T-helper 9 cell (primary cell): ENCODE measurements around the gene C16orf78.

Experiments
- DNase-seq: peaks from one replicate; pipeline ENCODE4 v3.0.0-alpha.2; 2020
- total RNA-seq, 2 donors: gene quantifications; one replicate each; lab custom pipeline; 2026; lab: John Stamatoyannopoulos, UW

Gene C16orf78, protein sequence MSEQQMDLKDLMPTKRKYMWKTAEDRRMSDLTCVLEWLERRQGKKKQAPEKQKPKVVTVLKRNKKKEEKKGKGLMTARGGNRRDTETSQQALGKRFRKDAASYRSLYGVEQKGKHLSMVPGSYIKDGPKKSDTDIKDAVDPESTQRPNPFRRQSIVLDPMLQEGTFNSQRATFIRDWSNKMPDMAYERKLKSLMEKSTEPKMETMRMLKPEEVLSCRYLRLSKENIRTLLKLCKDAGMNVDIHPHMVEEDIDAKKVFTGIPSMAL
- total RNA-seq = 0 reads per million in 2 donors

DNA sequence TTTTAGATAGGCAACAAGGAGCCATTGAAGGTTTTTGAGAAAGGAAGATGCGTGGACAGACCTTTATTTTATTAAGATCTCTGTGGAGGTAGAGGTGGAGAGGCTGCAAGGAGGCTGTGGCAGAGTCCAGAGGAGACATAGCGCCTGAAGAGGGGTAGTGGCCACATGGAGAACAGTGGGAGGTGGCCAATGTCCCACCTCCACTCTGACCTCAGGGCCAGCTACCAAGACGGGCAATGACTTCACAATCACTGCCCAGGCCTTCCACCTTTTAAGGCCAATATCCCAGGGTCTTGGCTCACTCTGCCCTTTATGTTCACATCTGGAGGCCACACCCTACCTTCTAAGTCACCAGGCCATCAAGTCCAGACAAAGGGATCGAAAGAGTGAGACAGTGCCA lies at the start of gene C16orf78:
Gene C16orf78 (plus strand): TSS at position 301 of the 400 bp plus-strand sequence. CDS start 136 bp downstream, outside the sequence.
- DNase-seq = no peak

DNA sequence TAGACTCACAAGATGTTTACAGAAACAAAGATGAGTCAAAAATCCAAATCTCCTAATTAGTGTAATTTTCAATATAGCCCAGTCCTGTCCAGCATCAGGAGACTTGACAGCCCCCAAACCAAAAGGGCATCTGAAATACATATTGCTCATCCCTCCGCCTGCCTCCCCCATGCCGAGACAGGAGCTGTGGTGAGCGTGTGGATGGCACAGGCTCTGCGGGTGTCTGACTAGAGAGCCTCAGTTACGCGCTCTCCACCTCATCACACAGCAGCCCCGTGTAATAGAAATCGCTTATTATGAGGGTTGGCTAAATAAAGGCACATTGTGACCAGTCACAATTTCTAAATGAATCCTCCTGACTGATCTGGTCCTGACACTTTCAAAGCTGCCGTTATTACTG lies 48.9 kb upstream of the C16orf78 start:
- no peak for DNase-seq

DNA sequence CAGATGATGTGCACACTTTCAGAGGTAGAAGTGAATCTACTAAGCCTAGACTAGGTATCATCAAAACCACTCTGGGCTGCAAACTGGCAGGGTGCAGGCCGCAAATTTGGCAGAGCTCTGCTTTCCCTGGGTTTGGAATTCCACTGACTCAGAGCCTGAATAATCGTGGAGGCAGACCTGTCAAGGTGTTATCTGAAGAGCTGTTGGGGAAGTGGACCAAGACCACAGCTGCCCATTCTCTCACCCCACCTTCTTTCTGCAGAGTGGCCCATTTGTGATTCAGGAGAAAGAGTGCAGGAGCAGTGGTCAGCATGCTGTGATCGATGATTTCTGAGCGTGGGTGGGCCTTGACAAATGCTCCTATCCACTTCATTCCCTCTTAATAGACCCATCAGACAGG lies 46.1 kb upstream of the C16orf78 start:
- no peak for DNase-seq

DNA sequence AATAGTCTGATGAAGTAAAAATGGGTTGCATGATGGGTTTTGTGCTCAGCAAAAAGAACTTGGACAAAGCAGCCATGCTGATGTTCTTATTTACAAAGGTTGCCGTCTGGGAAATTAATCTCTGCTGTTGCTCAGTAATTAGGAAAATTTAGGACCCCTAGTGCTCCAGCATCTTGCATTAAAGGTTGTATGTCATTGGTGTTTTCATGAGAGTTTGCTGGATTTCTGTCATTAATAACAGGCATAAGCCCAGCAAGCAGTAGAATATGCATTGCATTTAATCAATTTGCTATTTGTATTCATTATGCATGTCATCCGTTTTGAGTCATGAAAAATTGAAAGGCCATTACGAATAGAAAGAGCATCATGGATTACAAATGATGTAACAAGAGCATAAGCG lies 45.3 kb upstream of the C16orf78 start:
- DNase-seq = no peak

DNA sequence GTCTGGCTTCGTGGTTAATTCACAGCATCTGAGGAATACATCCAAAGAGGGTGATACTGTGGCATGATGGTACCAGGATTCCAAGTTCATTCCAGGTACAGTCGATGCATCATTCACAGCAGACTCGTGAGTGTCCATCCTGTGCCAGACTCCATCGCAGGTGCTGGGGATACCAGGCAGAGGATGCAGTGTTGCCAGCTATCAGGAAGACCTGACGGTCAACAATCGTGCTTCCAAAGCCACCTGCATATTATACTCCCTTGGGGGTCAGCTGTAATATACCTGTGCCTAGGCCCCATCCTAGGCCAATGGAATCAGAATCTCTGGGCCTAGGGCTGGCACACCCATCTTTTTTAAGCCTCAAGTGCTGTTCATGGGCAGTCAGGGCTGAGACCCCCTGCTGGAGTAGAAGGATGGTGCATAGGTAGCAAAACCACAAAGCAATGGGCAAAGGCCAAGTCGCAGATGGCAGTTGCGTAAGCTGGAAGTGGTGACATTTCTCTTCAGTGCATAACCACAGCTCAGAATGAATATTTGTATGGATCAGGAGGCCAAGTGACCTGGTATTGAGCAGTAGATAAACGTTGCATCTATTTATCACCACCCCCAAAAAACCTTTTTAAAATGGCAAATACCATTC lies 42.9 kb upstream of the C16orf78 start:
- no peak for DNase-seq

DNA sequence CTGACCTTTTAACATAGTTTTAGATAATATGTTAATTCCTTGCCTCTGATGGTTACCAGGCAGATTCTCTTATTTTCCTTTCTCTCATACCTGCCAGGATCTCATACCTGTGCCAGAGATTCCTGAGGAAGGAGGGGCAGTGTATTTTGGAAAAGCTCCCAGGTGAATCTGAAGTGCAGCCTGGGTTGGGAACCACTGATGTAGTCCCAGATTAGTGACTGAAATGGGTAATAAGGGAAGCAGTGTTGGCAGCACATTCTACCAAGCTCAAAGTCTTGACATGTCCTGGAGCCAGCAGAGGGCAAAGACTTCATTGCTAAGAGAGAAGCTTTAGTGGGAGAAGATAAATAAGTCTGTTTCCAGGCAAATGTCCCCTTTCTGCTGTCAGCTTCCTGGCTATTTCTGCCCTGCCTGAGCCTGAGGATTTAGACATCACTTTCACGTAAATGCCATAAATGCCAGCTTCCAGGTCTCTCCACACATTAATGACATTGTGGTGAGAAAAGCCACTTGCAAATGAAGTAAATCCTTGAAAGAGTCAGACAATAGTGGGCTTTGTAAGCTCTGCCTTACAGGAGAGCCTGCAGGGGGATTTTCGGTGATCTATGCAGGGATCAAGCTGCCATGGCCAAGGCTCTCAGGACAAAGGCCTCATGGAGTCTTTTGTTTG lies 40.9 kb upstream of the C16orf78 start:
- no peak for DNase-seq

DNA sequence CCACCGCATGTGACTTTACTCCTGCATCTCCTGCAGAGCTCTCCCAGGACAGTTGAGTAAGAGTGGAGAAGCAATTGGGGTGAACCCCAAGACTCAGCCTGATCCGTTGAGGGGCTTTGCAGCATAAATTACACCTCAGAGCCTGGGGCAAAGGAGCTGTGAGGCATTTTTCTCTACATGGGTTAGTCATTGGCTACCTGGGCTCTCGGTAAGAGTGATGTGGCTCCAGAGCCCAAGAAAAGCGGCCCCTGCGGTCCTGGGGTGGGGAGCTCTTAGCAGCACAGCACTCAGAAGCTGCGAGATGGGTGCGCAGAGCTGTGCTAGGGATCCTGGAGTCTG lies 40.4 kb upstream of the C16orf78 start:
- DNase-seq = no peak

DNA sequence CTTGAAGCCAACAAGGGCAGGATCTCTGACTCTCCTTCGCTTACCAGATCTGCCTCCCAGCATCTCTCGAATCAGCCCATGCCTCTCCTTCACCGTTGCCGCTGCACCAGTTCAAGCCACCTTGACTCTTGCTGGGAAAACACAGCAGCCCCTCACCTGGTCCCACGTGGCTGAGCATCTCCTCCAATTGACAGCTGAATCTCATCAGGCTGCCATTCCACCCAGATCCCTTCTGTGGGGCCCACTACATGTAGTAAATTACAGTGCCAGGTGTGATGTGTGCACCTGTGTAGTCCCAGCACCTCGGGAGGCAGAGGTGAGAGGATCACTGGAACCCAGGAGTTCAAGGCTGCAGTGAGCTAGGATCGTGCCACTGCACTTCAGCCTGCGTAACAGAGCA lies 37.8 kb upstream of the C16orf78 start:
- no peak for DNase-seq

DNA sequence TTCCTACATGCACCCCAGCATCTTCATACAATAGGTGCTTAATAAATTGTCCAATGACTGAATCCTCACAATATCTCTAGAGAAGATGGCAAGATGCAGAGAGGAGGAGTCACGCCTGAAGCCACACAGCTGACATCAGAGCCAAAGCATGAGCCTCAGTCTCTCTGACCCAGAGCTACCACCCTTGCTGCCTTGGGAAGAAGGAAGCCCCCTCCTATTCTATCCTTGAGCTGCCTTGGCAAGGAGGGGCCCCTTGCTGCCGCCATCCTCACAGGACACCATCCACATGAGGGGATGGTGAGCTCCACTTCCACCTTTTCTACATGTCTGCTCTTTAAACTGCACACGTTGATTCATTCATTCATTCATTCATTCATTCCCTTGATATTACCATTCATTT lies 37.0 kb upstream of the C16orf78 start:
- DNase-seq = no peak

DNA sequence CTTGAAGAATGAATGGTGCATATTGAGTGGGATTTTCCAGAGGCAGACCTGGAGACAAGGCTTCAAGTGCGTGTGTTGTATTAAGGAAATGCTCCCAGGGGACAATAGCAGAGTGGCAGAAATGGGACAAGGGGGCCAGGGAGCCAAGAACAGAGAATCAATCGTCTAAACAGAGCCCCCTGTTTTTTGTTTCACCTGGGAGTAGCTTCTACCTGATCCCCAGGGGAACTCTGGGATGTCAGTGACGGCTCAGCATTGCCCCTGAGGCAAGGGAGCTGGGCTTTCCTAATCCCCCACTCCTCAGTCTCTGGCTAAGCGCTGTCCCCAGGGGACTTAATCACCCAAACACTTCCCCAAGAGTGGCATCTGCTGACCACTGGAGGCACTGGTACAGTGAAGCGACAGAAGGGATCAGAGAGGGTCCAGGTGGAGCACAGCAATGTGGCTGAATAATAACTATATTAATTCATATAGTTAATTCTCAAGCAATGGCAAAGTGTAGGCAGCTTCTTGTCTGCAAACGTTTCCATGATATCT lies 35.7 kb upstream of the C16orf78 start:
- DNase-seq = no peak

DNA sequence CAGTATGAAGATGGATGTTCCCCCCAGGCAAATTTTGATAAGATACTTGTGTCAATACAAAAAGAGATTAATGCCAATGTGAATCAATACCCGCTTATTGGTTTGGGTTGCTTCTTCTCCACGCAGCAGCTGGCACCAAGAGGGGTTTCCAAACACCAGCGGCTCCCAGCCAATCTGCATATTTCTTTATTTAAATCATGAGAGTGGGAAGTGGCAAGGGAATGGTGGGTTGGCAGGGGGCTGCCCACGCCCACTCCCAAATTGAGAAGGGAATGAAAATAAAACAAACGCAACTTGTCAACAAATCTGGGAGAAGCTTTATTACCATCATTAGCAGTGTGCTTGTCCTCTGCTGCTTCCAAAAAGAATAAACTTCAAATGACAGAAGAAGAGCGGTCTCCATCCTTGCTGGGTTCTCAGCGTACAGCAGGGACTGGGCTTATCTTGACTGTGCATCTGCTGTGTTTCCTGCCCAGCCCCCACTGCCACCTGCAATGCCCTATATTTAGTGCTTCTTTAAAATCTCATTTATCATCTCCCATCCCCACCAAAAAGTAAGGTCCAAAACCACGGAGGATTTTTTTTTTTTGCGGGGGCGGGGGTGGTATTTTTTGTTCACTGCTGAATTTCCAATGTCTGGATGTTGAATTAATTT lies 34.9 kb upstream of the C16orf78 start:
- DNase-seq = no peak

DNA sequence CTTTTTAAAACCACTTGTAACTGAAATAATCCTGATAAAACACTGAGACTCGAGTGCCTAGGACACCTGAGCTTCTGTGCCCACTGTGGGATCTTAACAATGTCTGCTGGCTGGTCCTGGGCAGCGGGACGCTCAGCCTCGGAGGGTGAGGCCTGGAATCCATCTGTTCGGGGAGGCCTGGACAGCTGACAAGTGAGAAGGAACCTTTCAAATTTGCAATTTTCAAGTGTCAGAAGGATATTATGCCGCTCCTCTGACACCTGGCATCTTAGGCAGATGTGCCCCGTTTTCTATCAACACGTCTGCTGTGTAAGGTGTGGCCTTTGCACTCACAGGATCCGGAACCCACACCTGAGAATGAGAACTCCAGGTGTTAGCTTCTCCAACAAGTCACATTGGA lies 33.1 kb upstream of the C16orf78 start:
- no peak for DNase-seq

DNA sequence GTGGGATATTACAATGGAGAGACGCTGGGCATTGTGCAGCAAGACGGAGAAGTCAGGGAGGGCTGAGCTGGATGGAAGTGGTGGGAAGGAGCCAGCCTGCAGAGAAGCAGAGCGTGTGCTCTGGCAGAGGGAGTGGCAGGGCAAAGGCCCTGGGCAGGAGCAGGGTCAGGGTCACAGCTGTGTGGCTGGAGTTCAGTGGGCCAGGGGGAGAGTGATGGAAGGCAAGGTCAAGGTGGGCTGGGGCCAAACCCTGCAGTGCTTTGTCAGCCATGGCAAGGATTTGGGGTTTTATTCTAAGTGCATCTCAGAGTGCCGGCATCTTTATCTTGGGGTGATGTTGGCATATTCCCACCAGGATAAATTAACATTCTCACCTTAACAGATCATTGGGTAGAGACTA lies 31.9 kb upstream of the C16orf78 start:
- no peak for DNase-seq

DNA sequence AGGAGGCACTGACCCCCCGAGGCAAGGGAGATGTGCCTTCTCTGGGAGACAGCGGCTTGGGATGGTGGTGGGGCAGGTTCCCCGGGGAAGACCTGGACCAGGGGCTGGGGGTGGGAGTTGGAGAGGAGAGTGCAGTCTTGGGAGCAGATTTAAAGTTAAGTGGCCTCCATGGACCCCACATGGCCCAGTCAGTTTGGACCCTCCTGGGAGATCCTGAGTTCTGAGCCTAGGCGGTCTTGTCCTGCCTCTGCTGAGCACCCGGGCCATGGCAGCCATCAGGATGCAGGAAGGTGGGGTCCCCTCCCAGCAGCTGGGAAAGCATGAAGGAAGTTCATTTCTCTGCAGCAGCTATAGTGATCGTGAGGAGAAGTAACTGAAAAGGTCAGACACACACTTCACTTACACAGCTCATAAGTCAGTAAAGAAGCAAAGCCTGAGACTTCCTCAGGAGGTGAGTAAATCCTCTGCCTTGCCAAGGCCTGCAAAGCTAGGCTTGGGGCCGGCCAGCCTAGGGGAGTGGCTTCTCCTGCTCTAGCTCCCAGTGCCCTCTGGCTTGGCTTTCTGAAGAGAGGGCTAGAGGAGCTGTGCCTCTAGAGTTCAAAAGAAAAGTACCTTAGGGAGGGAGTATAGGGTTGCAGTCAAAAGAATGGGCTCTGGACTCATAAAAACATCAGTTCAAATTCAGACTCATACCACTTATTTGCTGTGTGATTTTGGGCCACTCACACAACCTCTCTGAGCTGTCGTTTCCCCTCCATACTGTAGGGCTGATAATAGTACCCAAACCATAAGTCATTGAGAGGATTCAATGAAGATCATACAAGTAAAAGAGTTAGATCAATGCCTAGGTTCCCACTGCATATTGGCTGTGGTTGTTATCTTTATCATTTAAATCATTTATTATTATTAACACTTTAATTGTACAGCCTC lies 31.0 kb upstream of the C16orf78 start:
- DNase-seq = no peak

DNA sequence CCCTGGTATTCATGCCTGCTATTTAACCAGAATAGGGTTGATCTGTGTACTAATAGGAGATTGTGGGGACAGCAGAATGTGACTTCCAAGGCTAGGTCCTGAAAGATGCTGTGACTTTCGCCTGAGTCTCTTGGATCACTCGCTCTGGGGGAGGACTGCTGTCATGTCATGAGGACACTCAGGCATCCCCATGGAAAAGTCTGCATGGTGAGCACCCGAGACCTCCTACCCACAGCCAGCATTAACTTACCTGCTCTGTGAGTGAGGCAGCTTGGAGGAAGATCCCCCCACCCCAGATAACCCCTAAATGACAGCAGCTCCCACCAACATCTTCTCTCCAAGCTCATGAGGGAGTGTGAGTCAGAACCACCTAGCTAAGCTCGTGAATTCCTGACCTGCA lies 30.3 kb upstream of the C16orf78 start:
- no peak for DNase-seq

DNA sequence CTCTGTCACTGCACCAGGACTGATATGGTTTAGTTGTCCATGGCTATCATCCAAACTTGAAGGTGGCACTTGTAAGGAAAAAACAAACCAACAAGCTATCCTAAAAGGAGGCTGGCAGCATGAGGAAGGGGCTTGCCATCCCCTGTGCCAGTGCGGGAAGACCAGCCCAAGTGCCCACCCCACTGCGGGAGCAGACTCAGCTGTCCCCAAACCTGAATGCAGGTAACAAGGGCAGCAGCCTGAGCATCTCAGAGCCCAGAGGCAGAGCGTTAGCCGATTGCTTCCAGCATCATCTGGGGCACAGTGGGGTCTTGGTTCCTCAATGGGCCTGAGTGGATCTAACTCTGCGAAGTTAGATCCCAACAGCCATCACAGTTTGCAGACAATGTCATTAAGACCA lies 29.2 kb upstream of the C16orf78 start:
- no peak for DNase-seq

DNA sequence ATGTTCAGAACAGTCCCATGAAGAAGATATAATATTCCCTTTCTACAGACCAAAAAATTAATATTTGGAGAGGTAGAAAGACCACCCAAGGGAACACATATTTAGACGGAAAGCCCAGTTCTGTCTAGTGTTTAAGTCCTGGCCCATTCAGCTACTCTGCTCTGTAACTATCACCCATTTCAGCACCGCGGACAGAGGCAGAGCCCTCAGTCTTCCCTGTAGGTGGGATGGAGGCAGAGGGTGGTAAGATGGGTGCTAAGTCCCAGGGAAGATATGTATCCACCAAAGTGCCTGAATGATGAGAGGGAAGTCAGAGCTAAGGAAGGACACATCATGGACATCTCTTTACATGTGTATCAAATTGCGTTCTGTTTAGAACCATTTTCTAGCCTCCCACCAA lies 27.8 kb upstream of the C16orf78 start:
- DNase-seq = no peak

DNA sequence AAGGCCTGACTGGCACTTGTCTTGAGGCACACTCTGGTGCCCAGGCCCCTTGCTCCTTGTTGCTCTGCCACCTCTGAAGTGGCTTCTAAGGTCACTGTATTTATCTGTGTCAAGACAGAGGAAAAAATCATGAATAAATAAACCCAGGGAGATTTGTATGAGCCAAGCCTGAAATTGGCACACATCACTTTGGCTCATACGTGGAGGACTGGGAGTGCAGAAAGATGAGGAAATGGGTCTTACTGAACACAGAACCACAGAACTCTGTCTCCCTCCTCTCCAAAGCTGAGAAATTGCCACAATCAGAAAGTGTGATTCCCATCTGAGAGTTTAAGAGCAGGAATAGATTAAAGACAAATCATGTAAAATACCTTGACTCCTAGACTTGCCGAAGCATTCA lies 27.1 kb upstream of the C16orf78 start:
- DNase-seq = no peak

DNA sequence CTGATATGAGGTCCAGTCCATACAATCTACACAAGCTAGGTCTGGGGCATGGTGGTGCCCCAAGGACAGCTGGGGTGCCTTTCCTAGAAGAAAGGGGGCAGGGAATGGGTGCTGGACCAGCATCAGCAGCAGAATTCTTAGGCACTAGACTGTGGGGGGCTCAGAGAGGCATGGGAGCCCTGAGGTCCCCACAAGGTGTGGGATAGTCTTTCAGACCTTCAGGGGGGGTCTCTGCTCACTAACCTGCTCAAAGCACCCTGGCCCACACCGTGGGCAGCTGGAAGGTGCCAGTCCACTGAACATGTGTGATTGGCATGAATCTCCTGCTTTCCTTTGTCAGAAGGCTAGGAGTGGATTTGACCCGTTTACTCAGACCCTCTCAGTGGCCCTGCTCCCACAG lies 26.1 kb upstream of the C16orf78 start:
- no peak for DNase-seq

DNA sequence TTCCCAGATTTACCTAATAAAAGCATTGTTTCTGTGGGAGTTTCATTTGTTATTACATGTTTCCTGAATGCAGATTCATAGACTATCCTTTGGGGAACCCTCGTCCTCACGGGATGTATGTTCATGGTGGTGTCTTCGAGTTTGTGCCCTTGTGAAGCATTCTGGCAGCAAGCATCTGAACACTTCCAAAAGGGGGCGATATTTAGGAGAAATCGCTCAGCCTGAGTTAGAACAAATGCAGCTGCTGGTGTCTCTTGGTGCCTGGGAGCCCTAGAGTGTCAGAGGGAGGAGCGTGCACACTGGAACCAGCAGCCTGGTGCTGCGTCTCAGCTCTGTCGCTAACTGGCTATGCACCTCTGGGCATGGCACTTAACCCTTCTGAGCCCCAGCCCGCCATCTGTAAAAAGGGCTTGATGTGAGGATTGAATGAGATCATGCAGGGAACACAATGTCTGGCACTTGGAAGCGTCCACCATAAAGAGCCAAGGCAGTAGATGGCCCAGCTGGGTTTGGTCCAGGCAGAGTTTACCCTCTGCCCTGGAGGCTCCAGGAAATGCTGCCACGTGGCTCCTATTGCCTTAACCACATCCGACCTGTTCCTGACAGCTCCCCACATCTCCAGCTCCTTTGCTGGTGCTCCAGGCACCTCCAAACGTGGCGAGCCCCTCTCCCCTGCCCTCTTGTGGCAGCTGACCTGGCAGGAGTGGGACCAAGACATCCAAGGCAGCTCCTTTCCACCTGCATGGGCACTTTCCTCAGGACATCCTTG lies 25.0 kb upstream of the C16orf78 start:
- no peak for DNase-seq

DNA sequence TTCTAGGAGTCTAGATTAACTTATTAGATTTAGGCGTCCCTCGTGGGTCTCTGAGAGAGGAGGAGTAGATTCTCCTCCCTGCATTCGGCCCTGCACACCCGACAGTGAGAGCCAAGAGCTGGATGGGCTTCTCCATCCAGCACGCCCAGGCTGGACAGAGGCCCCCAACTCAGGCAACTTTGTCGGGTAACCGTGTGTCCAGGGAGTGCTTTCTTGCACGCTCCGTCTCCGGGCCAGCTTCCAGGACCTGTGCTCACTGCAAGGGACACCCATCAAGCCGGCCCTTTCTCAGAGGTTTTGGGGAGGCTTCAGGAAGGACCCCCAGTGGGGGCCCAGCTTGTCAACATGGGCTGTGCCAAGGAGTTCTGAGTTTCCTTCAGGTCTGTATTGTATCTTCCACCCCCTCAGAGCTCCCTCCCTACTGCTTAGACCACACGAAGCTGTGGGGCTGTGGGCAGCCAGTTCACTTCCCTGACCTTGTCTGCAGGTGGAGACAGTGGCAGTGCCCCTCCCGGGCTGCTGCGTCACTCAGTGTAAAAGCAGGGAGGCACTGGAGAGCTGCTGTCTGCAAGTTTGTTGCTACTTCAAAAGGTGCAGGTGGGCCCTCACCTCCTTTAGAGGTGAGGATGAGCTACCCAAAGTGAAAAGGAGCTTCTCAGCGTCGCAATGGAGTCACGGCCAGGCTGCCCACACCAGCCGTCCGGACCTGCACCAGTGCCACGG lies 24.0 kb upstream of the C16orf78 start:
- DNase-seq = no peak
